WI38 (cell line): ENCODE data around the gene DDX24.

Source experiments
- H3K4me3 ChIP-seq: 2 replicates; pipeline ENCODE4 v1.5.1; 2011; ENCODE audit warnings: low read depth, mild to moderate bottlenecking, control low read depth, low read length
- CTCF ChIP-seq: IDR thresholded peaks from 2 replicates; pipeline ENCODE4 v1.5.1; 2012; ENCODE audit warnings: low read depth, mild to moderate bottlenecking, control low read depth, low read length

DDX24 gene

DNA sequence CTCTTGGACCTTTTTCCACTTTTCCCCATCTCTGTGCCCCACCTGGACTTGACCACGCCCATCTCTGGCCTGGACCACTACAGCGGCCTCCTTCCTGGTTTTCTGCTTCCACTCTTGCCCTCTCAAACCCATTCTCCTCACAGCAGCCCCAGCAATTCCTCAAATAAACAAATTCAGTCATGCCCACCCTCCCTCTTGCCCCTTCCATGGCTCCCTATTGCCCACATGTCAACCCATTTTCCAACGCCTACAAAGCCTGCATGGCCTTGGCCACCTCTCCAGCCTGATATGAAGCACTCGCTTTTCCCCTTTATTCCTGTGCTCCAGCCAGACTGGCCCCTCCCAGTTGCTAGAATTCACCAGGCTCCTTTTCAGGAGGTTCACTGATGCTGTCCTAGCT lies 60.7 kb downstream of the DDX24 start:
- TF ChIP-seq CTCF = no peak
- H3K4me3 ChIP-seq = no peak overlapping the region

DNA sequence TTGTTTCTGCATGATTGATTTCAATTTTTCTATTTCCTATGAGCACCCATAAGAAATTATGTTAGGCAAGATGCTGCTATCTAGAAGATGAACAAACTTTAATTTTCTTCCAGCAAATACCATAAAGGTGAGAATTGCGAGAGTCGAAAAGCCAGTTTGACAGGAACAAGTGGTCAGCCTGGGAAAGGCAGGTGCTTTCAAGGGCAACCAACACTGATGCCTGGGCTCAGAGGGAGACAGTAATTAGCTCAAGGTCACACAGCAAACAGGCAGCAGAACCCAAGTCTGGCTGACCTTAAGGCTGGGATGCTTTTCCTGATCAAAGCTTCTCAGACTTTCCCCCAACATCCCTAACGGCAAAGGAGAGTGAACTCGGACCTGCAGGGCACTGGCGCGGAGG lies 61.7 kb downstream of the DDX24 start:
- H3K4me3 ChIP-seq = no peak overlapping the region
- TF ChIP-seq CTCF = no peak

- no peak for TF ChIP-seq CTCF
- H3K4me3 ChIP-seq = no peak overlapping the region
These were observed 62.7 kb downstream of the DDX24 start for GRCh38 chr14:94018308-94018707.

DNA sequence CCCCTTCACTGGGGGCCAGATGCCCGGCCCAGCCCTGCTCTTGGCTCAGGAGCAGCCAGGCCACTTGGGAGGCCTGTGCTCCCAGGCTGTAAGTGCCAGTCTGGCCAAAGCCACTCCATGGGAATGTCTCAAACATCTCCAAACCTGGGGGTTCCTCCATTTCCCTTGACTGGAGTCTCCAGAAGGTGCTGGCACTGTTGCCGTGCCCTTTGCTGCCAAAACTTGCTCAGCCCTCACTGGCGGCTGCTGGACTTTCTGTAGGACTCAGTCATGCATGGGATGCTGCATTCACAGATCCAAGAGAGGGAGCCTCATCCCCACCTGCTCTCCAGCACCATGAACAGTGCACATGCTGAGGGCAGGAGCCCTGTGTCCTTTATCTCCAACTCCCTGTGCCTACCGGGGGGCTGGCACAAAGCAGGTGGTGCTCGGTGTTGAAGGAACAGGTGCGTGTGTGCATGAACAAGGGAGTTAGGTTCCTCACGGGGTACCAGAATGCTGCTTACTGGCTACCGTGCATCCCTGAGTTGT lies 64.5 kb downstream of the DDX24 start:
- H3K4me3 ChIP-seq = no peak overlapping the region
- no peak for TF ChIP-seq CTCF

DNA sequence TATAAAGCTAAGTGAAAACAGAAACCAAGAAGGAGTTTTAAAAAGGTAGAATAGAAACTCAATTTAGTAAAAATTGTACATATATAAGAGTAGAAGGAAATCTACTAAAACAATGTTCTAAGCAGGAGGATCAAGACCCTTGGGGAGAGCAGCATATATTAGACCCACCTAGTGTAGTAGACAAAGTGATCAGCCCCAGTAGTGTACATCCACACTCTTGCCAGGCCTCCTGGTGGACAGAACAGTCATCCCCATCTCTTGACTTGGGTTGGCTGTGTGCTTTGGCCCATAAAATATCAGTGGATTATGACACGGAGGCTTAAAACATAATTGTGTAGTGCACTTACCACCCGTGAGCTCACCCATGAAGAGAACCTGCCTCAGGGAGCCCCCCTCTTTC lies 65.8 kb downstream of the DDX24 start:
- TF ChIP-seq CTCF = no peak

GRCh38 chr14:94014382-94014781 lies 66.6 kb downstream of the DDX24 start:
- TF ChIP-seq CTCF = no peak

More for the DNA sequence above, 65.8 kb downstream of the DDX24 start:
- no peak overlapping the region for H3K4me3 ChIP-seq

DNA sequence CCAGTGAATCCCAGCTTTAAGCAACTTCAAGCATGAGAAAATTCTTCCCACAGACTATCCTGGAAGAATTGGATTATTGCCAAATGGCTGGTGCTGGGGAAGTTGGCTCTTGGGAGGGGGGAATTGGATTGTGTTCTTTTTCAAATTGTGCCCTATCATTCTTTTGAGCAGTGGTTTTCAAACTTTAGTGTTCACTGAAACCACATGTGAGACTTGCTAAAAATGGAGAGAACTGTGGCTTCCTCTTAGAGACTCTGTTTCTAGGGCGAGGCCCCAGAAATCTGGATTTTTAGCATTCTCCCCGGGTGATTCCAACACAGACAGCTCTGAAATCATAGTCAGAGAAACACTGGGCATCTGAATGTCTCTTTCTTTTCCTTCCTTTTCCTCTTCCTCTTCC lies 69.2 kb downstream of the DDX24 start:
- no peak for TF ChIP-seq CTCF
- H3K4me3 ChIP-seq = no peak overlapping the region

More at GRCh38 chr14:94014382-94014781, 66.6 kb downstream of the DDX24 start:
- no peak overlapping the region for H3K4me3 ChIP-seq
